HG03457 (cell line): ENCODE measurements around the gene RELN.

Experiments
- ATAC-seq: cut with Tn5 transposase; IDR thresholded peaks from one replicate; pipeline ENCODE4 v1.9.1; 2021; ENCODE audit warnings: moderate number of reproducible peaks; ENCODE audit not compliant: unreplicated experiment

The RELN gene

GRCh38 chr7:103990991-103991390 lies 1.5 kb upstream of the RELN start:
- ATAC-seq, result no peak

GRCh38 chr7:103989785-103990767 lies 618 bp upstream of the RELN start:
- no peak for ATAC-seq

GRCh38 chr7:103988468-103989199 lies 824 bp downstream of the RELN start:
- no peak for ATAC-seq

GRCh38 chr7:103987451-103987850 lies 2.0 kb downstream of the RELN start:
- no peak for ATAC-seq

DNA sequence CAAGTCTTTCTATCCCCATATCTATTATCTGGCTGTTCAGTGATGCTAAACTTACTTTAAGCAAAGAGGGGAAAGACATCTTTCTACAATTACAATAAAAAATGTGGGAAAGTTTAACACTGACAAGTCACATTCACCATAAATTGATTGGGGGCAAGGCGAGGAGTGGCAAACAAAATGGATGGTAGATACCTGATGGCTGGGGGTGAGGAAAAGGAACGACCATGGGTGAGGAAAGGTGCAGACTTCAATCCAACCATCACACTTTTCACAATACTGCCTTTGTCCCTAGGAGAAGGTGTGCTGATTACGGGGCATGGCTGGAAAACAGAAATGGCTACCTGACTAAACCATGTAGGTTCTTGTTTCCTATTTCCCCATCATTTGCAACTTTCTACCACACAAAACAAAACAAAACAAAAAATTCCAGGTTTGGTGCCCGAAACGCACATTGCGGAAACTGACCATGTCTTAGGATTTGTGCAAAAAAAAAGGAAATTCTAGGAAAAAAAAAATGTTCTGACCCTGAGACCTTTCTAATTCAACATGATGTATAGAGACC lies 3.8 kb downstream of the RELN start:
- ATAC-seq, result no peak

DNA sequence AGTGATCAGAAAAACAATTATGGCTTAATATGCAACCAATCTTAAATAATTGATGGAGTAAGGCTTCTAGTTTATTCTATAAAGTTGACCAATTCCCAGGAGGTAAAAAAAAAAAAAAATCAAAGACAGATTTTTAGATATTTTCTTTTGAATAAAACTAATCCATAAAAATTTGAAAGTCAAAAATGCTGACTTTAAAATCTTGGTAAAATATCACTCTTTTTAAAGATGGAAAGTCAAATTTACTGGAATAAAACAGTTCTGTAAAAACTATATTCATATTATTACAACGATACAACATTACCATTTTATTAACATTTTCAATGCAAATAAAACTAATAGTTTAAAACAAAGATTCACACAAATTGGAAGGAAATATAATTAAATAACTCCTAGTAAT lies 5.4 kb downstream of the RELN start:
- no peak for ATAC-seq

GRCh38 chr7:103983201-103983977 lies 6.1 kb downstream of the RELN start:
- ATAC-seq, result no peak

DNA sequence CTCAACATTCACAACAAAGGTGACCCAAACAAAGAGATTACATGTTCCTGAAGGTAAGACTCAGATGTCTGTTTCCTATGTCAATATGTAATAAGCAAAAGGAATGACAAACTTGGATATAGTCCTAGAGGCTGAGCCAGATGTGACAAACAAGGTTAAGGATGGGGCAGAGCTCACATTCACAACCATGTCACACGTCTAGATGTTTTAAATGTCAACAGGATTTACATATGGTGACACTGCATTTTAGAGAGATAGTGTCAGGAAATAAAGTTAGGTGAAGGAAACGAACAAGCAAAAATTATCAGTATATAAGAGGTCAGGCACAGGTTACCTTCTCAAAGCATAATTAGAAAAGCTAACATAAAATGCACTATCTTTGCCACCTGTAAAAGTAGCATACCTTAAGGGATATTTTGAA lies 8.4 kb downstream of the RELN start:
- ATAC-seq, result no peak

DNA sequence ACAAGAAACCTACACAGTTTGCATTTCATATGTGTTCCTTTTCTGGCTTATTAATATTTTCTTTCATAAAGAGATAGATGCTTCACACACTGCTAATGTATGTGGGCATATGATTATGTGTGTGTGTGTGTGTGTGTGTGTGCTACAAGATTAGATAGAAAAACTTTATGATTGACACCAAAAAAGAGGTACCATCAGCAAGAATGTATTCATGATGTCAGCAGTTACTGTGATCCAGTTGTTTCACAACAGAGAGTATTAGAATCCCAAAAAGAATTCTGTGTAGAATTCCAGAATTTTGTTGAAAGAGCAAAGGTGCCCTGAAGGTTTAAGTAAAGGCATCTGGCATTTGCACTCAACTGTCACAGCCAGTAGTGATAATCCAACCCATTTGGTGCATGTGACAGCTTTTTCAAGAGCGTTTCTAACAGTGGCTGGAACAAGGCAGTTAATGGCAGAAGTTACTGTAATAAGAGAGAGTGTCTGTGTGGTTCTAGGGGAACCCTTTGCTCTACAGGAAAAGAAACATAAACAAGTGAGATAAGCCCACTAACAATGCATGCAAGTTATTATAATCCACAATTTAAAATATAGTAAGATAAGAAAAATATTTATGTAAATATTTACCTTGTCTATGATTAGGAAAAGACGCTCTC lies 16.6 kb downstream of the RELN start:
- ATAC-seq, result no peak

DNA sequence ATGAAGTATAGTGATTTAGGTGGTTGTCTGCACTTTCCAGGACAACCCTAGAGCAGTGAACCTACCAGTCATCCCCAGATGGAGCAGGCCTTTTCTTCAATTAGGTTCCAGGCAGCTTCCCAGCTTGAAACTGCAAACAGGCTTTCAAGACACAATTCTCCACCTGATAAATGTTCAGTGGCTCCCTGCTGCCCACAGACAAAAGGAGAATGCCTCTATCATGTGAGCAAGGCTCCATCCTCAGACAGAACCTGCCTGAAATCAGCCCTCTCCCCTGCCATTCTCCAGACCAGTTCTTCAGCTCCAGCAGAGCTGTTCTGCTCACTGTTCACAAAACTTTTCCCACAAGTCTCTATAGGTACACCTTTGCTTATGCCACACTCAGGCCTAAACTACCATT lies 22.1 kb downstream of the RELN start:
- no peak for ATAC-seq

DNA sequence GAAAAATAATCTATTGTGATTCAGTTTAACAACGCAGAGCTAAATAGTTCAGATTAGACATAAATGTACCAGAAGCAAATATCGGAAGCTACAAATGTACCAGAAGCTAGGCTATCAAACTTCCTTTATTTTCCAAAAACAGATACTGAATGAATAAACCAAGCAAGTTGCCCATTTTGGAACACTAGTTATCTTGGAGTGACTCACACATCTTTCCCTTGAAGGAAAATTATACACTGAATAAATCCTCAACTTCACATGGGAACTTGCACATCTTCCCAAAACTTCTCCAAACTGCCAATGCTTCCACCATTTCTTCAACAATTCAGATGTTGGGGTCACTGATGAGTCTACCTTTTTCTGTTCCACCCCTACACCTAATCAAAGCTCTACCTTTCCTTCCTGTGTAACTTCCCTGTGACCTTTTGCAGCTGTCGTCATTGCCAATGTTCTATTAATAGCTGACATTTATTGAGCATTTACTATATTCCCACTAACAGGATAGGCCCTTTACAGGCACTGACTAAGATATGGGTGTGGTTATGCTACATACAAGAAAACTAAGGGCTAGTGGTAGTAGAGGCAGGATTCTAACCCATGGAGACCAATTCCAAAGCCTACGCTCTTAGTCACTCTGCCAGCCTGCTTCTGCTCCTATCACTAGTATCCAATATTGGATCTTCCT lies 22.7 kb downstream of the RELN start:
- no peak for ATAC-seq

DNA sequence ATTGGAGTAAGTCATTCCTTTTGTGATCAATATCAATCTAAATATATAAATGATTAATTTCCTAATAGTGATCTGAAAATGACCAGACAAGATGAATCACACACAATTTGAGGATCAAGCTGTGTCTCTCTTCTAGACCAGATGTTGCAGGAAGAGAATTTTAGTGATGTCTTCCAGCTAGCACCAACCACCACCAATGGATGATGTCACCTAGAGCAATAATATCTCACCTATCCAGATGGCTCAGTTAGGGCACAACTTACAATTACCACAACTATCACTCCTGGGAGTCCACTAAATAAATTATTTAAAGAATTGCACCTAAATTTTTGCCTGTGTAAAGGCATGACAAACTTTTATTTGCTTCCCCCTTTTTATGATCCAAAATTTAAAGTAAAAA lies 25.2 kb downstream of the RELN start:
- no peak for ATAC-seq

GRCh38 chr7:103962070-103962469 lies 27.4 kb downstream of the RELN start:
- no peak for ATAC-seq

DNA sequence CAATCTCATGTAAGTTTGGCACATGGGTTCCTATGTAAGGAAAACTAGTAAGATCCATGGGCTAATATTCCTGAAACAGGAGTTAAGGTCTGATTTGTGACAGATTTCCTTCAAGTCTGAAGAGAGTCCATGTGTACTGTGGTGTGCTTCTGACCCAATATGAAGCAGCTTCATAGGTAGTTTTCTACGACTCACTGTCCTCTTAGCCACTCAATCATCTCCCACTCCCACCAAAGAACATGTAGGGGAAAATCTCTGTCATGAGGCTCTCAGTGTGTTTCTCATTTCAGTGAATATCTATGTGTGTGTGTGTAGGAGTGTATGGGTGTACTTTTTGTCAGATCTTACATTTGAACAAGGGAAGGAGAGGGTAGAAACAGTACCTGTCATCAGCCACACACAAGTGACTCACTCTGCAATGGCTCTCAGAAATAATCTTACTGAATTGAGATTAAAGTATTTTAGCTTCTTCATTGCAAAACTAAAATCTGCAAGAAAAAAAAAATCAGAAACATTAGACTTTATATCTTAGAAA lies 31.1 kb downstream of the RELN start:
- no peak for ATAC-seq

DNA sequence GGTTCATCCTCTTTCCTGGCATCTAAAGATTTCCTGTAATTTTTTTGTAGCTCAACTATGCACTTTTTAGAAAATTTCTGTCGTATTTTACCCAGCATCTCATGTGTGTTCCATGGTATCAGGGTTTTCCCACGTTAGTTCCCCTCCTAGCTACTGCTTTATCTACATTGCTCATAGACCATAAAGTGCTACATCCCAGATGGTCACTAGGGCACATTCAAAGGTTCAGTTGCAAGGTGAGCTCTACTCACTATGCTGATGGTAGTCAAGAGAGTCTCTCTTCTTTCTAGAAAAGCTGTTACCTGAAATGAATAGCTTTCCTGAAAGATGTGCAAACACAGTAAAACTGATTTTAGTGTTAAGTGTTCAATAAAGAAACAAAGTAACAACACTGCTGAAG lies 33.5 kb downstream of the RELN start:
- no peak for ATAC-seq

GRCh38 chr7:103952408-103952807 lies 37.0 kb downstream of the RELN start:
- ATAC-seq, result no peak

DNA sequence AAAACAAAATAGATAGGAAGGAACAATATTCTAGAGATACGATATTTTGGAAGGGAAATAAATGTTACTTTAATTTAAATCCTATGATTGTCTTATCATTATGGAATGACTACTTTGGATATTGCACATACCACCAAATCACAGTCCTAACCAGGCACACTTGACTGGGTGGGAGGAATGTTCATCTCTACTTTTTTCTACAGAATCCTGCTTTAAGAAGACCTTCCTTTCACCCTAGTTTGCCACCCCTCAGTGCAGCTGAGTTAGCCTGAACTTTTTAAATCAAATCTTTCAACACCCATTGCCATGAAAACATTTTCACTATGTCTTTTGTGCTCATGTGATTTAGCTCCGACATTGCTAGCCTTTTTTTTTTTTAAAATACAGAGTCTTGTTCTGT lies 38.1 kb downstream of the RELN start:
- no peak for ATAC-seq

GRCh38 chr7:103949374-103949773 lies 40.1 kb downstream of the RELN start:
- ATAC-seq, result no peak

GRCh38 chr7:103947026-103947655 lies 42.3 kb downstream of the RELN start:
- no peak for ATAC-seq
